MV-4-11 (cell line): ENCODE results near the gene AP1G1.
A peak's percentile ranks its signal among the peaks of the same experiment; 100 is the strongest.
"Not testable (repeated sequence)": the region's sequence is repeated elsewhere in the genome, so short reads cannot be mapped to it uniquely, and the experiment has no call there.

Source experiments
- DNase-seq: peaks from one replicate; lab custom pipeline; 2025; lab: John Stamatoyannopoulos, UW

The AP1G1 gene

DNA sequence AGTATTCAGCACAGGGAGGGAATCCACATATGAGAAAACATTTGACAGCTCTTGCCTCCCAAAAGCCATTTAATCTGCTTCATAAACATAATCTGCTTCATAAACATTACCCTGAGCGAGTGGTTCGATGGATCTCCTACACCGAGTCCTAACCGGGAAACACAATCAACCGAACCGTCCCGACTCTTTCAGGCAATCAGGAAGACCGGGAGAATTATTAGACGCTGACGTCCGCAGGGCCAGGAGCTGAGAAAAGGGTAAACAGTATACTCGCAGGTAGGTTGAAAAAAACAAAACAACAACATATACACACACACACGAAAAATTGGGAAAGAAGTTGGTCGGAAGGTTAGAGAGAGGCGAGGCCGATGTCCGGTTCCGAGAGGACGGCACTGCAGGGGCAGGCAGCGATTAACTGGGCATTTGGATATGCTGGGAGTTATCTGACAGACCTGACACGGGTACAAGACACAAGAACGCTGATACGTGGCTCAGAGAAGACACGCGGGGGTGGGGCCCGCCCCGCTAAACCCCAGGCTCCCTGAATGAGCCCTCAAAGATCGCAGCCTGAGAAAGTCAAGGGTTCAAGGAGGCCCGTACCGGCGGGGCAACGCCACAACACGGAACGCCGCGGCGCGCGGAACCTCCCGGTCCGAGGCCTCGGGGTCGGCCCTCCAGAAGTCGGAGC is 585 bp downstream of the AP1G1 start:
- DNase-seq = no peak

- DNase-seq = no peak
Observed at GRCh38 chr16:71803305-71803690, 5.3 kb downstream of the AP1G1 start.

DNA sequence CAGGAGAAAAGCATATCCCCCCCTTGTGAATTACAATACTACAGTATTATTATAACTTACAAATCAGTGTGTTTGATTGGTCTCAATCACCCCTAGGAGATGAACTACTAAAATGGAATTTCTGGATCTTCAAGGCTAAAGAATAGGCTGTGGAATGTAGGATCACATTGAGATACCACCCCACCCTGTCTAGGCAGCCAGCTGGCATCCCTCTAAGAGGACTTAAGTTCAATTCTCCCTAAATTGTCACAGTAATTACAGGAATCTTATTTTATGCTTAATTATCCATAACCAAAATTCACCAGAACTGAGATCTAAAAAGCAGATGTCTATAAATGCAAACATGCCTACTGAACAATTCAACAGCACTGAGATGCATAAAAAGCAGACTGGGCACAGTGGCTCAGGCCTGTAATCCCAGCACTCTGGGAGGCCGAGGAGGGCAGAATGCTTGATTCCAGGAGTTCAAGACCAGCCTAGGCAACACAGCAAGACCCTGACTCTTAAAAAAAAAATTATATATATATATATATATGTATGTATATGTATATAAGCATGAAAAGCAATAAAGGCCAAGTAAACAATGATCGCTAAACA is 12.0 kb downstream of the AP1G1 start:
- no peak for DNase-seq

DNA sequence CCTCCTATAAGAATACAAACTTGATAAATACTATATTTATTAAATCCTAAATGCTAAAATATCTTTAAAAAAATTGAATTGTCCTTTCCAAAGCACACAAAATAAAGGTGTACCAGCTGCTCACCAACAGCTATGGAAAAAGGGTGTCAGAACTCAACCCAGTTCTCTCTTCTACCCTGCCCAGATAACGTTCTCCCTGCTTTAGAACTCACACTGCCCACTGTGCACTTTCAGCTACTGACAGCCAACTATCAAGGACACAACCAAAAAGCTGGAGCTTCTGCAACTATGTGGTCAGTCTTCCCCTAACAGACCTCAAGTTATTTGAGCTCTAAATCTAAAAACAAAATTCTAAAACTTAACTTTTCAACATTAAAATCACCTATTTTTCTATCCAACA is 13.7 kb downstream of the AP1G1 start:
- no peak for DNase-seq

- no peak for DNase-seq
Observed at GRCh38 chr16:71794018-71794417, 14.6 kb downstream of the AP1G1 start.

DNA sequence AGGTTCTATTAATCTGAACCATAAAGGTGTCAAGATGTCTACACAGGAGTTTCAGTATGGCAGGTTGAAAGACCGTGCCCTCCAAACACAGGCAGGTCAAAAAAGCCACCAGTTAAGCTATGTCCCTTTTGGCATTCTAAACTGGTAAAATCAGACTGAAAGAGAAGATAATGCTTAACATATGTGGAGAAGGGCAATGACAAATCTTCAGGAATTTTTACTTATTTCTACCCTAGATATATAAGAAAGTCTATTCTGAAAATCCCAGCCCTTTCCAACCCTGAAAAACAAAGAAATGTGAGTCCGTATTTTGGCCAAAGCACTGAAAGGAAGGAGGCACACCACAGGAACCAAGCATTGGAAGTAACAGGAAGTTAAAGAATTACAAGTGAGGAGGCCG is 16.5 kb downstream of the AP1G1 start:
- no peak for DNase-seq

- DNase-seq = peak; percentile 41
Observed at GRCh38 chr16:71790329-71790728, 18.3 kb downstream of the AP1G1 start.

DNA sequence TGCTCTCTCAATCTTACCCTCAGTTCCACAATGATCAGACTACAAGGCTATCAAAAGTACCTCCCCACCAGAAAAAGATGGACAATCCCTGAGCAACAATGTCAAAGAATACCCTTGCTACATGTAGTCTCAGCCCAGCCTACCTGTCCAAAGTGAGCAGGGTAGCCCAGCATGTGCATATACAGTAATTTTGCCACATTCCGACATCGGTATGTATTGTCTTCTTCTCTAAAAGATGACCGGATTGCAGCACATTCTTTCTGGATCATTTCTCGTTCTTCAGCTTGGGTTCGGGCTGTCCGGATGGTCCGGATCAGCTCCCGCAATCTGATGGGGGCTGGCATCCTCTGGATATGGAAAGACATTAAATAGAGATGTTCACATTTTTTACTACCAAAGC is 19.5 kb downstream of the AP1G1 start:
- no peak for DNase-seq

- DNase-seq = no peak
Observed at GRCh38 chr16:71788578-71788977, 20.1 kb downstream of the AP1G1 start.

DNA sequence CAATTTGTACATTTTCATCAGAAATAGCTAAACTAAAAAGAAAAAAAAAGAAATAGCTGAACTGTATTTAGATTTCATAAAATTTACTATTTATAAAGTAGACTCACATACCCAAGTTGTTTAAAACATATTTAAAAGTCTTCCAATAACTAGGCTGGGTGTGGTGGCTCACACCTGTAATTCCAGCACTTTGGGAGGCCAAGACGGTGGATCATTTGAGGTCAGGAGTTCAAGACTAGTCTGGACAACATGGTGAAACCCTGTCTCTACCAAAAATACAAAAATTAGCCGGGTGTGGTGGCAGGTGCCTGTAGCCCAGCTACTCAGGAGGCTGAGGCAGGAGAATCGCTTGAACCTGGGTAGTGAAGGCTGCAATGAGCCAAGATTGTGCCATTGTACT is 23.5 kb downstream of the AP1G1 start:
- DNase-seq = not testable (repeated sequence)

DNA sequence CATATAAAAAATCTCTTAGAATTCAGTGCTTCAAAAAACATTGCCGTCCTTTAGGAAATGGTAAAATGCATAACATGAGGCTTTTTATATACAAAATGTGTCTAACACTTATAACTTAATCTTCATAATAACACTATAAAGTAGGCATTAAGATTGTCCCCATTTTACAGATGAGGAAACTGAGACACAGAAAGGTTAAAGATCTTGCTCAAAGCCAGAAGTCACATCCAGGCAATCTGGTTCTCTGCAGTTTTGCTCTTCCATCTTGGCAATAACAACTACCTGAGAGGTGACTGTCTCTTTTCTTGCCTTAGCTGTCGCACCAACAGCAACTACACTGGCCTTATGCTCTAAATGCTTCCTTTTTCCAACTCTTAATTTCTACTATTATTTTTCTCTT is 24.5 kb downstream of the AP1G1 start:
- DNase-seq = no peak

DNA sequence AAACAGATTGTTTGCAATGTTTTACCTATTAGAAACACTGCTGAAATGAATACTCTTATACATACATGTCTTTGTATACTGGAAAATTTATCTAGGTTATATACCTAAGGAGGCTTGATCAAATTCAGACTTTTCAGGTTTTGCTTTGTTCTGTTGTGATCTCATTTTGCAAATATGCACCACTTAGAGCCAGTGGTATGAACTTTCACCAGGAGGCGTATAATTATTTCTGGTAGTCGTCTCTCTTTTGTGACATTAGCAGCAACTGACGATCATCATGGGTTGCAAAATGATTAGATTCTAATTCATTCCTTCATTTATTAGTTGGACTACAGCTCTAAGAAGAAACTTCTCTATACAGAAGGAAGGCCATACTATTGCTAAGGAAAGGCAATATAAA is 26.9 kb downstream of the AP1G1 start:
- DNase-seq = no peak

- DNase-seq = no peak
Observed at GRCh38 chr16:71780521-71781089, 28.0 kb downstream of the AP1G1 start.

DNA sequence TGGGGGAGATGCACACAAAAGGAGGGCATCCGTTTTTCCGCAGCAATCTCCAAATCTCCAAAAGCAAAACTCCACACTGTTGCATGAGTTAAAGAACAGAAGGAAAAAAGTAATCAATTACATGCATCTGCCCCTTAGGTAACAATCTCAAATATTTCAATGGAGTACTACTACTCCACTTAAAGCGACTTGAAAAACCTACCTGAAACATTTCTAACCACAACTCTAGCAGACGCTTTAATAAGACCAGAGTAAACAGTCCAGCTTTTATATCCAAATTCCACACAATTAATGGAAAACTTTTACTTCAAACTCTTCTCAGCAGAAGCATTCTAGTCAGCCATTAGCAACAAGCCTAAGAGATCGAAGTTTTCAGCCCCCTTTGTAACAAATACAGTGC is 29.9 kb downstream of the AP1G1 start:
- DNase-seq = no peak

GRCh38 chr16:71777329-71777728 is 31.3 kb downstream of the AP1G1 start:
- no peak for DNase-seq

DNA sequence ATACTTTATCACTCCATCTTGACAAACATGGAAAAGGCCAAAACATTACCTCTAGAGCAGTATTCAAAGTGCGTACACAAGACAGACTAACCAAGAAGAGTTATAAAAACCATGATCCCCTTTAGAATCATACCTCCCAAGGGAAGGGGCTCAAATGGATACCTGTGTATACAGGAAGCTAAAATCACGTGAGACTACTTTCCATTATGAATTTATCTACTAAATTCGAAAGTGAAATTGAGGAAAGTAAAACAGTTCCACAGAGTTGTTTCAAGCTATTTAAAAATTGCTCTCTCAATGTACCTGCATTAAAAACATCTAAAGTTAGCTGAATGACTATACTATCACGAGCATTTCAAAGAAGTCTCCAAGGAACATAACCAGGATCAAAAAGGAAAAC is 32.7 kb downstream of the AP1G1 start:
- DNase-seq = no peak

- no peak for DNase-seq
Observed at GRCh38 chr16:71771571-71771970, 37.1 kb downstream of the AP1G1 start.

- DNase-seq = no peak
Observed at GRCh38 chr16:71769222-71769621, 39.4 kb downstream of the AP1G1 start.

GRCh38 chr16:71767060-71767900 is 41.4 kb downstream of the AP1G1 start:
- no peak for DNase-seq

DNA sequence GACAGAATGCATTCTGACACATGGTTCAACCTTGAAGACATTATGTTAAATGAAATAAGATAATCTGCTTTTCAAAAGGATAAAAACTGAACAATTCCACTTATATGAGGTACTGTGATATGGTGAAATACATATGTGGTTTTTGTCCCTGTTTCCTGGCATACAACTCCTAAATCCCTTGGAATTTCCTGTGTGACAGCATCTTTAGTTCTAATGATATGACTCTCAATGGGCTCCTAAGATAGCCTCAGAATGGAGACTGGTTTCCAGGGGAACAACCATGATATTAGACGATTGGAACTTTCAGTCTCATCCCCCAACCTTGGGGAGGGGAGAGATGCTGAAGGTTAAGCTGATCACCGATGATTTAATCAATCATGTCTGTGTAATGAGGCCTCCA is 46.4 kb downstream of the AP1G1 start:
- no peak for DNase-seq

GRCh38 chr16:71761097-71761496 is 47.5 kb downstream of the AP1G1 start:
- no peak for DNase-seq

DNA sequence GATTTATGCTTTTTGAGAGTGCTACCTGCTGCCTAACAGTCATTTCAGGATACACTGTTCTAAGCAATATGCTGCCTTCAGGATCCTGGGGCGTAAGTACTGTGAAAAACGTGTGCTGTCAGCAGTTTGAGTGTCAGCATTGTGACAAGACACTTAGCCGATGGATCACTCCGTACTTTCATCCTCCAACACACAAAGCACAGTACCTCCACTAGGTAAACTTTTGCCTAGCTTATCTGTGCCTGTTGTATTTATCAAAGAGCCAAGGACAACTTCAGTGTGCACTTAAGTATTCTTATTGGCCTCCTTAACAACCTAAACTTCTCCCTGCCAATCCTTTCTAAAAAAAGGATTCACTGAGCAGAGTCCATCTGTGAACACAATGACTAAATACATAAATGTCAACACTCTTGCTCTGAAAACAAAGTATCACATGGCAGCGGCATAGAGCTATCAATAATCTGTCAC is 50.3 kb downstream of the AP1G1 start:
- DNase-seq = no peak

GRCh38 chr16:71754652-71755051 is 54.0 kb downstream of the AP1G1 start:
- DNase-seq = no peak
